ENCODE data around the gene PTX4. TPM values are rescaled to one million over a fixed set of nuclear protein-coding genes. Genes with fewer than 3 reads are reported as not detected.

The PTX4 gene
- total RNA-seq, 1 experiment from 2014 or later = not detected

DNA sequence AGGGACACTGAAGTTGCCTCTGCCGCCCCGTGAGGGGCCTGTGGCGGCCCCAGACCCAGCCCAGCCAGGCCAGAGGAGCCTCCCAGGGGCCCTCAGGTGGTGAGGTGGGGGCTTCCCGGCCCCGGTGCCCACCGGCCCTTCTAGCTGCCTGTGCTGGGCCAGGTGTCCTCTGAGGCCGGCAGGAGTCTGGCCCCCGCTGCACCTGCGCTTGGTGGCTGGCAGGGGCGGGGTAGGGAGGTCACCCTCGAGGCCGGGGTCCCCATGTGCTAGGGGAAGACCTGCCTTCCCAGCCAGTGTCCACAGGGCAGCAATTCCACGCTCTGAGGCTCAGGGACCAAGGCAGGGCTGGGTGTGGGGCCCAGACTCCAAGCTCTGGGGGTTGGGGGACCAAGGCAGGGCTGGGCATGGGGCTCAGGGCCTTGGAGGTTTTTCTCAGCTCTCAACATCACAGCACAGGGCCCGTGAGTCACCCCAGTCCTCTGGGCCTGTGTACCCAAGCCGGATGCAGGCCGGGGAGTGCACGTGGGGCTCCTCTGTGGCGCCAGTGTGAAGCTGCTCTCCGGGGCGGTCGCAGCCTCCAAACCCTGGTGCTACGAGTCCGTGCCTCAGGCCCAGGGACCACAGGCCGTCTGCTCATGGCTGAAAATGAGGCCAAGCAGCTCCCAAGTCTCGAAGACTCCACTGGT lies 43.1 kb downstream of the PTX4 start:
- Histone ChIP-seq H3K27ac (ENCODE audit: insufficient read length, low read depth, low read length) (no peak overlapping the region), H2BK5ac (ENCODE audit: insufficient read length, low read length) (no peak overlapping the region), H2BK120ac (ENCODE audit: low read depth, low read length, poor library complexity, severe bottlenecking) (no peak overlapping the region), H4K20me1 (ENCODE audit: control insufficient read depth, insufficient read depth, insufficient read length) (peaks cover 2% of the 10 kb centered on the region), H3K27me3 (ENCODE audit: insufficient read depth, low read length) (no peaks in the 10 kb centered on the region), H3K9me3 (ENCODE audit: control insufficient read depth, low read depth, low read length) (no peaks in the 10 kb centered on the region), H3T11ph (ENCODE audit: low read length) (no peak overlapping the region), H3K4me1 (ENCODE audit: insufficient read depth, low read length) (no peaks in the 10 kb centered on the region), H3K4me2 (ENCODE audit: insufficient read depth, insufficient read length, low read length) (no peak overlapping the region), H4K91ac (ENCODE audit: insufficient read length, low read depth, low read length) (no peak overlapping the region), H3K4ac (ENCODE audit: low read depth, low read length) (no peak overlapping the region), H3K23ac (ENCODE audit: insufficient read length, low read depth, low read length) (no peak overlapping the region), H4K8ac (replicated peaks; ENCODE audit: insufficient read length, low read depth, low read length) (no peak overlapping the region), H2AFZ (ENCODE audit: low read length) (no peak overlapping the region), H3K14ac (ENCODE audit: insufficient read depth, low read length) (no peak overlapping the region), H2BK20ac (ENCODE audit: low read depth, low read length, poor library complexity, severe bottlenecking) (no peak overlapping the region), H4K5ac (ENCODE audit: insufficient read length, low read depth, low read length) (no peak overlapping the region), H2BK12ac (ENCODE audit: insufficient read length, low read depth, low read length) (no peak overlapping the region), H2BK15ac (ENCODE audit: low read depth, low read length) (no peak overlapping the region), H2AK5ac (ENCODE audit: insufficient read length, low read length) (no peak overlapping the region), H3K9ac (ENCODE audit: extremely low read depth, insufficient read length, low read length) (no peak overlapping the region), H3K79me1 (ENCODE audit: insufficient read depth, low read depth, low read length, poor library complexity, severe bottlenecking) (no peaks in the 10 kb centered on the region), H3K56ac (ENCODE audit: insufficient read length, low read depth, low read length) (no peak overlapping the region), H3K79me2 (ENCODE audit: insufficient read depth, low read length) (no peaks in the 10 kb centered on the region), H3K18ac (ENCODE audit: insufficient read length, low read depth, low read length) (no peak overlapping the region), H3K23me2 (ENCODE audit: insufficient read length, low read depth, low read length, poor library complexity, severe bottlenecking) (no peaks in the 10 kb centered on the region)
- Mint-ChIP-seq H3K27ac (no peak overlapping the region), H3K36me3 (ENCODE audit: insufficient read depth in 1 of 3, low read depth in 3 of 3) (peaks cover 0 to 16% (median 15%) of the 10 kb centered on the region in 3 experiments; a peak in 5 of 7 replicates), H3K4me3 (no peak overlapping the region), H3K9me3 (no peaks in the 10 kb centered on the region), H3K27me3 (ENCODE audit: low read depth) (peaks cover 1% of the 10 kb centered on the region; the same call in 1 of the 2 replicates), H3K4me1 (no peaks in the 10 kb centered on the region)
- DNase-seq = no peak
- TF ChIP-seq, protein P1, sequence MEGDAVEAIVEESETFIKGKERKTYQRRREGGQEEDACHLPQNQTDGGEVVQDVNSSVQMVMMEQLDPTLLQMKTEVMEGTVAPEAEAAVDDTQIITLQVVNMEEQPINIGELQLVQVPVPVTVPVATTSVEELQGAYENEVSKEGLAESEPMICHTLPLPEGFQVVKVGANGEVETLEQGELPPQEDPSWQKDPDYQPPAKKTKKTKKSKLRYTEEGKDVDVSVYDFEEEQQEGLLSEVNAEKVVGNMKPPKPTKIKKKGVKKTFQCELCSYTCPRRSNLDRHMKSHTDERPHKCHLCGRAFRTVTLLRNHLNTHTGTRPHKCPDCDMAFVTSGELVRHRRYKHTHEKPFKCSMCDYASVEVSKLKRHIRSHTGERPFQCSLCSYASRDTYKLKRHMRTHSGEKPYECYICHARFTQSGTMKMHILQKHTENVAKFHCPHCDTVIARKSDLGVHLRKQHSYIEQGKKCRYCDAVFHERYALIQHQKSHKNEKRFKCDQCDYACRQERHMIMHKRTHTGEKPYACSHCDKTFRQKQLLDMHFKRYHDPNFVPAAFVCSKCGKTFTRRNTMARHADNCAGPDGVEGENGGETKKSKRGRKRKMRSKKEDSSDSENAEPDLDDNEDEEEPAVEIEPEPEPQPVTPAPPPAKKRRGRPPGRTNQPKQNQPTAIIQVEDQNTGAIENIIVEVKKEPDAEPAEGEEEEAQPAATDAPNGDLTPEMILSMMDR (conservative IDR thresholded peaks at IDR 0.05) = no peak
- no CpG with 5 or more reads among the region's 25 CpGs for WGBS (ENCODE audit: extremely low coverage, insufficient read length, low lambda C conversion rate)

Data from H9 (cell line).